Stimulated activated CD4-positive, alpha-beta T cell treated with anti-CD3 and anti-CD28 coated beads, Interleukin-4, amount 100 ng/mL, for 24 hours (primary cell): Measurements from ENCODE around the gene INPP5K.
"Not testable (repeated sequence)": the region's sequence is repeated elsewhere in the genome, so short reads cannot be mapped to it uniquely, and the experiment has no call there.

ENCODE experiments used
- DNase-seq: peaks from one replicate; pipeline ENCODE4 v3.0.0-alpha.2; 2020

The INPP5K gene

DNA sequence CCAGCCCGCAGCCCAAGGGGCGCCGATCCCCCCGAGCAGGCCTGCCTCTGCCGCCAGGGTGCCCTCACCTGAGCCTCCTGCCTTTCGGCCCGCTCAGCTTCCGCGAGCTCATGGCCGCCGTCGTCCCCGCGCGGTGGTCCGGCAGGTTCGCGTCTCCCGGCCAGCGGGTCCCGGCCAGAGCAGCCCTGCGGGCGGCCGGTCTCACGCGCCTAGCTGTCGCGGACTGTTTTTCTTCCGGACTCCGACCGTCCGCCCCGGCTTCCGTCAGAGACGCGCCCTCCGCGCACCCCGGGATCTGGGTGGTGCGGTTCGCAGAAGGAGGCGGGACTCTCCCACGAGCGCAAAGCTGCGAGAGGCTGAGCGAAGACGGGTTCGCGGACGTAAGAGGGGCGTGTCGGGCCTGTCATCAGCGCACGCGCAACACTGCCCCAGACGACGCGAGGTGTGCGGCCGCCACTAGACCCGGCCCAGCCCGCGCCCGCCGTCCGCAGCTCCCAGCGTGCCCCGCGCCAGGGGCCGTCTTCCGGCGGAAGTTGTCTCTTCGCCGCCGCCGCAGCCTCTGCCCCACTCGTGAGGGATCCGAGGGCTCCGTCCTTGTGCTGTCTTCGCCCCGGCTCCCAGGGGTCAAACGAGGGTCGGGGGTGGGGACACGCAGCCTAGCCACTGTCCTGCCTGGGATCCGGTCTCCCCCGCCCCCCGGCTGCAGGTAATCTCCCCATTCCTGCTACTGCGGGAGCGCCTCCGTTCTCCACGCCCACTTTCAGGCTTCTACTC lies at the start of gene INPP5K:
TSS of gene INPP5K (minus strand) at position 225 of the 774 bp plus-strand sequence. CDS start at position 112, 113 bp downstream.
- peak; percentile 98 for DNase-seq

DNA sequence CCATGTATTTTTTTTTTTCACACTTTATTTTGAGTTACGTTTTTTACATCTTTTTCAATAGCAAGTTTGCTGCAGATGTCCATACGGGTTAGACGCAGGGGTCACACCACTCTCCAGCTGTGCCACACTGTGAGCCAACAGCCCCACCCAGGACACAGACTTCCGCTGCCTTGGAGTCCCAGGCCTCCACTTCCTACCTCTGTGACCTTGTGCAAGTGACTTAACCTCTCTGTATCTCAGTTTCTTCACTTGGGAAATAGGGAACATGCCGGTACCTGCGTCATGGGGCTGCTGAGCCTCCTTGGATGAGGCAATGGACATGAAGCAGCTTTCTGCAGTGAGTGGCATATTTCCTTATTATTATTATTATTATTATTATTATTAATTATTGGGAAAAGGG lies 49.5 kb upstream of the INPP5K start:
- no peak for DNase-seq

DNA sequence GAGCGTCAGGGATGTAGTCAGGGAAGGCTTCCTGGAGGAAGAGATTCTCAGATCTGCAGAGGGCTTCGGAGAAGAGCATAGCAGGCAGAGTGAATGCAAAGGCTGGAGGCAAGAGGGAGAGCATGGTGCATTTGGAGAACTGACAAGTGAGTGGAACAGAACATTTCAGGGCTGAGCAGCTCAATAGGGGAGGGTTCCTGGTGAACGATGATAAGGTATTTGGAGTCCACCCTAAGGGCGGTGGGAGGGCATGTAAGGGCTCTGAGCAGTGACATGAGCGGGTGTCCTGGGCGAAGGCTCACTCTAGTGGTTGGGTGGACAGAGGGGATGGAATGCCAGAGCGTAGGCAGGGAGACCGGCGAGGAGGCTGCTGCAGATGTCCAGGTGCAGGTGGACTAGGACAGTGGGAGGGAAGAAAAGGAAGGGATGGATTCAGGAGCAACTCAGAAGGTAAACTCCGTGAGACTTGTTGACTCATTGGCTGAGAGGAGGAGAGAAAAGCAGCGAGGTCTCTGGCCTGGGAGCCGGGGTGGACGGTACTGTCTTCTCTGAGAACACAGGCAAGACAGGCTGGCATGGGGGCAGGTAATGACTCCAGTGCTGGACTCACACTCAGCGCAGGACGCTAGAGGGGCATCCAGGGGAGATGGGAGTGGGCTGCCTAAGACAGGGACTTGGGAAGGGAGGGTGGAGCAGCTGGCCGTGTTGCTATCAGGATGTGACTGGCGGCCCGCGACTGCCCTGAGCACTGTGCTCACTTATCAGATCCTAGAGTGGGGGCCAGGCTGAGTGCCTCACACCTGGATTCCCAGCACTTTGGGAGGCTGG lies 47.6 kb upstream of the INPP5K start:
- DNase-seq, result no peak

DNA sequence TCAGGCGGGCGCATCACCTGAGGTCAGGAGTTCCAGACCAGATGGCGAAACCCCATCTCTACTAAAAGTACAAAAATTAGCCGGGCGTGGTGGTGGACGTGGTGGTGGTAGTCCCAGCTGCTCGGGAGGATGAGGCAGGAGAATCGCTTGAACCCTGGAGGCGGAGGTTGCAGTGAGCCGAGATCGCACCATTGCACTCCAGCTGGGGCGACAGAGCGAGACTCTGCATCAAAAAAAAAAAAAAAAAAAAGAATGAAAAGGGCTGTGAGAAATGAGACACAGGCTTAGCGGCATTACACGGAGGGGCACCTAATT lies 47.0 kb upstream of the INPP5K start:
- not testable (repeated sequence) for DNase-seq

DNA sequence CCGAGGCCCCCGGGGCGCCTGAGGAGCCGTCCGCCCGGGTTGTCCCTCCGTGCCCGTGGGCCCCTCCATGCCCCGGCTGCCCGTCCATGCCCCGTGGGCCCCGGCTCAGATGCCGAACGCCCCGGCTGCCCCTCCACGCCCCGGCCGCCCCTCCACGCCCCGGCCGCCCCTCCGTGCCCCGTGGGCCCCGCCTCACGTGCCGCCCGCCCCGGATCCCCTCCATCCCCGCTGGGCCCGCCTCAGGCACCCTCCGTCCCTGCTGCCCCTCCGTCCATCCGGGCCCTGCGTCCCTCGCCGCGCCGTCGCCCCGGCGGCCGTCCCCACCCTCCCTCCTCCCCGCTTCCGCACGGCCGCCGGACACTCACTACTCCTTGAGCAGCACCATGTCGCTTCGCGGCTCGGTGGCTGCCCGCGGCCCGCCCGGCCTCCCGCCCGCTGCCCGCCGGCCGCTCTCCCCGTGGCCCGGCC lies 45.8 kb upstream of the INPP5K start:
- peak; percentile 16 for DNase-seq

DNA sequence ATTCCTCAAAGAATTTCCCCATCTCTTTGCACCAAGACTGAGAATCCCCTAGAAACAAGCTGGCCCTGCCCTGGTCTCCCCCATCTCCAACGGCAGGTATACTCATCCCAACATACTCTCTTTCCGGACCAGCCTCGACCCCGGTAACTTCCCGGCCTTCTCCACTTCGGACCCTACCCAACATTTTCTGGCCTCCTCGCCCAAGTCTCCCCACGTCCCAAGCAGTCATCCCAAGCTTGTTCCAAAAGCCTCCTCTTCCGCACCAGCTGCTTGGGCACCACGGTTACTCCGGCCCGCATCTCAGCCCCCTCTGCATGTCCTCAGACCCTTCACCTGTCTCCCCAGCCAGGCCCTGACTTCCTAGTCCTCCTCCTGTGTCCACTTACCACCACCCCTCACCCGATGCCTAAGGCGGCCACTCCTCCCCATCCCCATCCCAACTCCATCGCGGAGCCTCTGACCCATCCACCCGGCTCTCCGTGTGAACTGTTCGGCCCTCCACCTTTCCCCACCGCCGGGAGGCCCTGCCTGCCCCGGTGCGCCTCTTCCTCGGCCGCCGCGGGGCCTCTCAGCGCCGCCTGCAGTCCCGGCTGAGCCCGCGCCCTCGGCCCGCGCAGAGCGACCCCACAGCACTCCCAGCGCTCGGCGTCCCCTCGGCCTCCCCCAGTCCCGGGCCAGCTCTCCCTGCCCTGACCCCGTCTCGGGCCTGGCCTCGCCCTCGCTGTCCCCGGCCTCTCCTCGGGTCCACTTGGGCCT lies 45.2 kb upstream of the INPP5K start:
- DNase-seq, result peak; percentile 32

DNA sequence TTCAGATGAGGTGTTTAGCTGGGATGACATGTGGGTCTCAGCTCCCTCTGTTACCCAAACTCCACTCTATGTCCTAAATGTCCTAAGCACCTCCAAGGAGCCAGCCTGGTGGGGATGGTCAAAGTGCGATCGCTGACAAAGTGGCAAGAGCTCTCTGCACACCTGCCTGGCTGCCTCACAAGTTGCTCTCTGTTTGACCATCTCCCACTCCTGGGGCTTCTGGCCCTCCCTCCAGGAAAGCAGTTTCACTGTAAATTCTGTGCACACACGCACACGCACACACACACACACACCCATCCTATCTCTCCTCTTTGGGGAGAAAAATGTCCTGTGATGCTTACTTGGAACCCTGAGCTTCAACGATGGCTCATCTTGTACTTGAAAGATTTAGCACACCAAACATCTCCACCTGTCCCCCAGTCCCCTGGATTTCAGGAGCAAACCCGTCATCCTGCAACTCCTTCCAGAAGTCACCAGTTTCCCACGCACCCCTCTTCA lies 44.5 kb upstream of the INPP5K start:
- DNase-seq, result no peak

DNA sequence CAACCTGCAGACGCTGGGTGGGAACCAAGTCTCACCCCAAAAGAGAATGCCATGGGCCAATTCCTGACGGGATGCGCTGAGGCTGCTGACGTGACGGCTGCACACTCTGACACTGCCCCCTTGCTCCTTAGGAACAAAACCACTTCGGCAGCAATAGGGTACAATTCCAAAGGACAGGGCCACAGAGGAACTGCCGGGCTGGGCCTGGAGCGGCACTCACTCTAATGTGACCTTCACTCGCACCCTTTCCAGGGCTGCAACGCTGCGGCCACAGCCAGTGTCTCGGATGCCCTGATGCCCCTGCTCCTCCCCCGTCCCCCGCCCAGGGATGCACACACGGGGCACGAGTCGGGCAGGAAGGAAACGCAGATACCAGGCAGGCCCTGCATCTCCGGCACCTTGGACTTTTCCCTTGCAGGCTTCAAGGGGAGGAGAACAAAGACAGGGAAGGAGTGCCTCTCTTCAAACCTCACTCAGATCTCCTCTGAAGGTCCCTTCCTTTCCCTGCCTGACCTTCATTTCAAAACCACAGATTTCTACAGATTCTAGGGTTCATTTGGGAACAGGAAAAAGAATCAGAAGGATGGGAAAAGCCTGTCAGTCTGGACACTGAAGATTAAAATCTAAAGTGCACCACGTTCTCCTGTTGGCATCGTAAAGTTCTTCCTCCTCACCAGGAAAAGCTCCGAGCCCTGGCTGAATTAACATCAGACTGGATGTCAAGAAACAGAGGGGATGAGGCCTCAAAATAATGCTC lies 43.9 kb upstream of the INPP5K start:
- DNase-seq, result no peak

DNA sequence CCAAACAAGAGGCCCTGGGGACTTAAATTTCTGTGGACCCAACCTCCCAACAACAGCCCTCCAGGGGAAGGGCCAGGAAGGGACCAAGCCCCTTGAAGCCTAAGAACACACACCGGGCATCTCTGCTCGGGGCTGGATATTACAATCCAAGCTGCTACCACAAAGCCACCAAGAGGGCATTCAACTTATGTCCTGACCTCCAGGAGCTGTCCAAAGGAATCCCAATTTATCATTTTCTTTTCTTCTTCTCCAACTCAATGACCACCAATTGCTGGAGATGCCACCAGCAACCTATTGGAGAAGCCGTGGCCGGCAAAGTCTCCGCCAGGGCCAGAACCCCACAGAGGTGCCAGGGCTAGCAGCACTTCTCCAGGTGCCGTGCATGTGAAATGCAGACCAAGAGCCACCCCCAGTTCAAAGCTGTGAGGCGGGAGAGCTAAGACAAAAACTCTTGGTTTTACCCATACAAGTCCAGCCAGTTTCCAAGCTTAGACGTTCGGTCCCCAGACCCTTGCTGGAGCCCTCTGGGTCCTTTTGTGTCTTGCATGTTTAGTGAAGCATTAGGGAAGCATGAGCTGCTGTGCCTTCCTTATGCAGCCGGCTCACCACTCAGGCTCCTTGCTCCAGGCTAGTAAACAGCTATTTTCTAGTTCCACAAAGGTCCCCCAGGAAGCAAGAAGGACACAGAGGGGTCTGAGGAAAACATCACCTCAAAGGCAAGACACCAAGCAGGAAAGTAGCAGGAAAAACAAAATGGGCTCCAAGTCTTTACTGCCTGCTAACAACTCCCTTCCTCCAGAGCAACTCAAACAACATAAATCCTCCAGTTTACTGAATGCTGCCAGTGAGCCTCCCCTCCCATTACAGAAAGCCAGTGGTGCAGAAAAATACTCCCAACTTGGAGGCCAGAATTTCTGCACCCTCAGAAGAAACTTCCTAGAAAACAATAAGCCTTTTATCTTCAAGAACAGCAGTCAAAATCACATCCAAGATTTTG lies 42.9 kb upstream of the INPP5K start:
- no peak for DNase-seq

DNA sequence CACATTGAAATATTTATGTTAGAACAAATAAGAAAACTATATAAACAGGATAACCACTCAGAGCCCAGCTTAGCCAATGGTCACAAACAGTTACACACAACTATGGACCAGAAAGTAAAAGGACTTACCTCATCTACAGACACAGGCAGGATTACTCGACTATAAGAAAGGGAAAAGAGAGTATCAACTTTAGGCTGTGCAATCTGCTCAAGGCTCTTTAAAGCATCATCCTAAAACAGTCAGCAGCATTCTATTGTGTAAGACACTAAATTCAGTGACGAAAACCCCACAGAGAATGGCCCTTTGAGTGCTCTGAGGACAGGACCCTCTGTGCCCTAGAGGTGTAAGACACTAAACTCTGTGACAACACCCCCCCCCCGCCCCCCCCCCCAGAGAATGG lies 42.0 kb upstream of the INPP5K start:
- DNase-seq, result no peak

DNA sequence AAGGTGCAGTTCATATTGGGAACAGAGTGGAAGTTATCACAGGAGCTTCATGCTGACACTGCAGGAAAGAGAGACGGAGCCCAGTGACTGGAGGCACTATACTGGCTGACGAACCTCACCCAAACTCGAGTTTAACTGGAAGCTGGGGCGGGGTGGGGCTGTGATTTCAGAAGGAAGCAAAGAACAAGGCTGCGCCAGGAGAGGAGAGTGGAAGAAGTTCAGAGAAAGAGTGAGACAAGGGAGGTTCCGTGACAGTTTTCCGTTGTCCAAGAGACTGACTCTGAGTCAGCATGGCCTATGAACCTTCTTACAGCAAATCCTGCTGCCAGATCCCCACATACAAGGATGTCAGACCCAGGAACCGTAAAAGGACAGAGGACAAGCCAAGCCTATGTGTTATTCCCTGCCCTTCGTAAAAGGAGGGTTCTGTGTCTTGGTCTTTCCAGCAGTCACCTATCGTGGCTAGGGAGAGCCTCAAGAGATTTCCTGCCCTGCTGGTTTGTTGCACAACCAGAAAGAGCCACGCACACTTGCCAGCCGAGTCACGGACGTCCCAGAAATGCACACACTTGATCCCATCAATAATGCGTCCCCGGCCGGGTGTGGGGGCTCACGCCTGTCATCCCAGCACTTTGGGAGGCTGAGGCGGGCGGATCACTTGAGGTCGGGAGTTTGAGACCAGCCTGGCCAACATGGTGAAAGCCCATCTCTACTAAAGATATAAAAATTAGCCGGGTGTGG lies 41.1 kb upstream of the INPP5K start:
- DNase-seq, result no peak

DNA sequence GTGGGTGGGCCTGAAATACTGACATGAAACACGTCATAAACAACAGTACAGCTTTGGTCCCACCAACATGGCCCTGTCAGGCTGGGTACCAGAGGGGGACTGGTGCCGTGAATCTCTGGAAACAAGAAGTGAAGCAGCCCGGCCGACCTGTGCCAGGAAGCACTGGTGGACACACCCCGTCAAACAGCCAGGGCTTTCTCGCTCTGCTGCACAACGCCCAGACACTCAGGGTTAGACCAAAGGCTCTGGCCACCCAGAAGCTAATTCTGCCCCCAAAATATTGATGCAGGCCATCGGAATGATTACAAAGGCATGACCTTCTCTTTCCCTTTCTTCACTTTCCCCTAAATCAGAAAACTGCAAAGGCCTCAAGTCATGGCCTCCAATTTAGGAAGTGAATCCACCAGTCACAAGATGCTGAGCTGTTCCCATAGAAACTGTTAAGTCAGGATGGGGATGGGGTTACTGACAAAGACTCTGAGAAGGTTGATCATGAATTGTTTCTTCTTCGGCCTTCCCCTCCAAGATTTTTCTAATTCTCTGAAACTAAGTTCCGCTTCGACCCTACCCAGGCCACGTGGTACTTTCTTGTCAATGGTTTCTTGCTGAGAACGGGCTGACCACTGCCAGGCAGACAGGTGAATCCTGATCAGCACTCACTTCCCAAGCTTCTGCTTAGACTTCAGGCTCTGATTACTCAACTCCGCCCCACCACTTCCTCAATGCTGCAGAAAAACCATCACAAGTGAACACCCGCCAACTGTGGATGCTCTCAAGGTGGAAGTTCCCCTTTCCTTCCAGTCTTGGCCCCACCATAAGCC lies 39.4 kb upstream of the INPP5K start:
- no peak for DNase-seq

DNA sequence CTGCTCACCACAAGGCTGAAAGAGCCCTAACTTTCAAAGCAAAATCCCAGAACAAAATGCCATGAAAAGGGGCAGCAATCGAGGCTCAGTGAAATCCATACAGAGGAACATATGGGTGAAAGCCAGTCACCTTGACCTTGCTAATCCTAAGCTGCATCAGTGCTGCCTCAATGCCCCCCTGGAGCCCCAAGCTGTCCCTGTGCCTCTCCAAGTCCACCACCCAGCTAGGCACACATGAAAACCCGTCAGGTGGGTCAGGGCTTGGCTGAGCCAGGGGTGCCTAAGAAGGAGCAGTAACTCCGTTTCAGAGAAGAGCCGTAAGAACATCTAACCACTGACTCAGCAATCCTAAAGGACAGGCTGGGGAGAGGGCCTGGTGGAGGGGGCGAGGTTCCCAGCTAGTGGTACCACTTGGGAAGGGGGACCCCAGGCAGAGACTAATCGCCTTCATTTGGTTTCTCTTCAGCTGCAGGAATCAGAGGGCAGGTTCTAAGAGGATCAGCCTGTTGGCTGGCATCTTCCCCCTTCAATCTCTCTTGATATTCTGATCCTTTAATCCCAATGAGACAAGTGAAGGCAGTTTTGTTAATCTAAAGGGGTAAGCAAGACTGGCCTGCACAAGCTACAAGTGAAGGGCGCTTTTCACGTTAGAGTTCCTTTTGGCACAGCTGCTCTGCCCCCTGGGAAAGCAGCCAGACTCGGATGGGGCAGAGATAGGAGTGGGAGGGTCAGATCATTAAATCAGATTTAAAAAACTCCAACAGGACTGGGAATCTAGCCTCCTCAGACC lies 38.5 kb upstream of the INPP5K start:
- DNase-seq, result no peak

DNA sequence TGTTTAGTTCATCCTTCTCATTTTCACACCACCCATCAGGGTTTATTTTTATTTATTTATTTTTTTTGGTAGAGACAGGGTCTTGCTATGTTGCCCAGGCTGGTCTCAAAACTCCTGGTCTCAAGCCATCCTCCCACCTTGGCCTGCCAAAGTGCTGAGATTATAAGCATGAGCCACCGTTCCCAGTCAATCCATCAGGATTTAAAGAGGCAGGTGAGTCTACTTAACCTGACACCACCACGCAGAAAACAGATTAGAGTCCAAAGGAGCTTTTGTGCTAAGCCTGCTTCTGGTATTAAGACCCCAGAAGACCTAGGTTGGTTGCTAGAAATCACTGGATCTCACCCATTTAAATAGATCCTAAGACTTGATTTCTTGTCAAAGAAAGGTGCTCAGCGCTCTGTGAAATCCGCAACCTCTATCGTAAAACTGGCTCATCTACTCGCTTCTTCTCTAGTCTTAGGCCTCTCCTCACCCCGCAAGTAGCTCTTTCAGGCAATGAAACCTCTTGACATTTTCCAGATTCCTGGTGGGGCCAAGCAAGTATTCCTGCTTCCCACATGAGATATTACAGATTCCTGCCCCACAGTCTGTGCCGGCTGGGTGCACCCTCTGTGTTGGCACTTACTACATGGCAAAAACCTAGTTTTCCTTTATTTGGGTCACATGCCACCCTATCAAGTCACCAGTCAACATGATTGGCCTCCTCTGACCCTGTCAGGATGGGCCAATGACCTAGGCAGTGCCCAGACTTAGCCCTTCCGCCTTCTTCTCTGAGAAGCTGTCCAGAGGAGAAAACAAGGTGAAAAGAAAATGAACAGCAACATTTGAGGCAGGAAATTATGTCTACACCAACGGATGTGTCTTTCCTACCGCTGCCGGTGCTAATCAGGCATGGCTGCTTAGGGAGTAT lies 37.2 kb upstream of the INPP5K start:
- DNase-seq, result no peak

DNA sequence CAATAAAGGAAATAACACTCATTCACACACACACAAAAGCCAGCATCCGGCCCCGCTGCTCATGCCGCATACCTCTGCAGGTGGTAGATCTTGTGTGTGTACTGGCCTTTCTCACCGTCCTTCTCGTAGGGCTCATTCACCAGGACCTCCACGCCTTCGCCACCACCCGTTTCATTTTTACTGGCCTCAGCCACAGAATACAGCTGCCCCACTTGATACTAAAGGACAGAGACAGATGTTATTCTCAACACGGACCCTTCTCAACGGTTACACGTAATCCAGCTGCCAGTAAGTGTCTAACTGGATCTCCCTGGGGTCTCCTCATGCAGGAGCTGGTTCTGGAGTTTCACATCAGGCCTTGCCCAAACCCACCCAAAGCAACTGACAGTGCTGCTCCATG lies 36.5 kb upstream of the INPP5K start:
- DNase-seq, result no peak

DNA sequence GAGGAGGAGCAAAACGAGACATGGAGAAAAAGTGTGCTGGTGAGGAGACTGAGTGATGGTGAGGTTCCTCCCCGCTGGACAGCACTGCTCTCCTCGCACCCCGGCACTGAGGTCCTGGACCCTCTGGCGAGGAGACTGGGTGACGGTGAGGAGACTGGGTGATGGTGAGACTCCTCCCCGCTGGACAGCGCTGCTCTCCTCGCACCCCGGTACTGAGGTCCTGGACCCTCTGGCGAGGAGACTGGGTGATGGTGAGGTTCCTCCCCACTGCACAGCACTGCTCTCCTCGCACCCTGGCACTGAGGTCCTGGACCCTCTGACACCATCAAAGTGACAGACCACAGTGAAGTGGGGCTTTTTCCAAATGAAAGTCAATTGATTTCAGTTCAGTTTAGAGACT lies 35.3 kb upstream of the INPP5K start:
- no peak for DNase-seq

DNA sequence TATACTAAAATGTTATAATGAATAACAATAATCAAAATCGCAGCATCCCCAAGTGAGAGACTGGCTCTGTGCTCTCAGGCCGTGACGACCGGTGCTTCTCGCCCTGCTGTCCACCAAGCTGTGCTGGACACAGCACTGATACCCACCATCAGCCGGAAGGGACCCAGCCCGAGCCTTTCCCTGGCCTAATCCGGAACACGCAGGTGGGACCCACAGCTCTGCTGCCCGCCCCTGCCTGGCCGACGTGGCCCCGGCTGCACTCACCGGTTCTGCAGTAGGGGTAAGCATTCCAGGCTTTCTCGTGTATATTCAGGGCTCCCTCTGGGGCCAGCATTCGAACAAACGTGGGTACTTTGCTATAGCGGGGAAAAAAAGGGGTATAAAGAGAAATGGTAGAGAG lies 31.6 kb upstream of the INPP5K start:
- DNase-seq, result no peak
